Suprapubic skin (tissue), 4 donors: ENCODE data around the gene ZNF292.
A peak's percentile ranks its signal among the peaks of the same experiment; 100 is the strongest.

Source experiments
- CTCF ChIP-seq, 2 donors: fragments of 200-600 bp in 1 of 2; fragments of 450-650 bp in 1 of 2; sonication (generic) in 1 of 2; IDR thresholded peaks; one replicate each; pipeline ENCODE4 v1.5.1; 2016 to 2019; ENCODE audit warnings: antibody characterized with exemption in 2 of 2, mild to moderate bottlenecking in 1 of 2, moderate library complexity in 1 of 2
- EP300 ChIP-seq: sonication (generic); formaldehyde crosslinking; IDR thresholded peaks from one replicate; pipeline ENCODE4 v1.6.1; 2017; ENCODE audit warnings: antibody characterized with exemption
- POLR2A ChIP-seq, 2 donors: fragments of 450-650 bp; IDR thresholded peaks; one replicate each; pipeline ENCODE4 v1.6.1; 2017; ENCODE audit warnings: antibody characterized with exemption in 2 of 2, mild to moderate bottlenecking in 2 of 2, moderate library complexity in 2 of 2
- POLR2AphosphoS5 ChIP-seq, 3 donors: sonication (generic); formaldehyde crosslinking; IDR thresholded peaks; one replicate each; pipeline ENCODE4 v1.6.1; 2017; ENCODE audit warnings: antibody characterized with exemption in 3 of 3

GRCh38 chr6:87154993-87155841 lies at the start of gene ZNF292:
- TF ChIP-seq CTCF (IDR thresholded peaks at IDR 0.05) (no peak), POLR2A (IDR thresholded peaks at IDR 0.05) (peak; percentile 46 to 53), EP300 (no peak), POLR2AphosphoS5 (IDR thresholded peaks at IDR 0.05) (peak; percentile 58 to 89 (median 87))
